Measurements from ENCODE around the gene DGUOK.

Gene DGUOK

DNA sequence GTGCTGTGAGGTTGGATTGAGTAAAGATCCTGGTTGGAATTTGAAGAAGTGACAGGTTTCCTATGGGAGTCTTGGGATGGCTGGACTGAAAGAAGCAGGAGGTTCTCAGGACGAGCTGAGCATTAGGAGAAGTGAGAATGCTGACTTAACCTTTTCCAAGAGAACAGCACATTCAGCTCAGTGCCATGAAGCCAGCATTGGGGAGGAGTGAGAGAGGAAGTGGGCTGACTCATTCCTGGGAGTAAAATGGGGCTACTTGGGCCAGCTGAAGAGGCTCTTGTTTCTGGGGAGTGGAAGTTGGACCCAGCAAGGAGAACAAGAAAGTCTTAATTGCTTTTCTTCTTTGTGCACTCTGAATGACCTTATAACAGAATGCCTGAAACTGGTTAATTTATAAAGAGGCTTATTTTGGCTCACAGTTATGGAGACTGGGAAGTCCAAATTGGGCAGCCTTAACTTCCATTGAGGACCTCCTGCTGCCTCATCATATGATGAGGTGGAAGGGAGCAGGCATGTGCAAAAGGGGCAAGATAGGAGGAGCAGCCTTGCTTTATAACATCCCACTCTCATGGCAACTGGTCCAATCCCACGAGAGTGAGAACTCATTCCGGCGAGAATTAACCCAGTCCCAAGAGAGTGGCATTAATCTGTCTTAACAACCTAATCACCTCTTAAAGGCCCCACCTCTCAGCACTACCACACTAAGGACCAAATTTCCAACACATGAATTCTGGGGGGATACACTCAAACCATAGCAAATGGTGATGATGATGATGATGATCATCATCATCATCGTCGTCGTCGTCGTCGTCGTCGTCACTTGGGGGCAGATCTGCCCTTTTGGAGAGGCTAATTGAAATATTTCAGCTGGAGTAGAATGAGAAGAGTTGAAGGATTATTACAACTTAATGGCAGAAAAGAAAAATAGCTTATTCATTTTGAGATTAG is 26.1 kb downstream of the DGUOK start:
- no peak for DNase-seq

DNA sequence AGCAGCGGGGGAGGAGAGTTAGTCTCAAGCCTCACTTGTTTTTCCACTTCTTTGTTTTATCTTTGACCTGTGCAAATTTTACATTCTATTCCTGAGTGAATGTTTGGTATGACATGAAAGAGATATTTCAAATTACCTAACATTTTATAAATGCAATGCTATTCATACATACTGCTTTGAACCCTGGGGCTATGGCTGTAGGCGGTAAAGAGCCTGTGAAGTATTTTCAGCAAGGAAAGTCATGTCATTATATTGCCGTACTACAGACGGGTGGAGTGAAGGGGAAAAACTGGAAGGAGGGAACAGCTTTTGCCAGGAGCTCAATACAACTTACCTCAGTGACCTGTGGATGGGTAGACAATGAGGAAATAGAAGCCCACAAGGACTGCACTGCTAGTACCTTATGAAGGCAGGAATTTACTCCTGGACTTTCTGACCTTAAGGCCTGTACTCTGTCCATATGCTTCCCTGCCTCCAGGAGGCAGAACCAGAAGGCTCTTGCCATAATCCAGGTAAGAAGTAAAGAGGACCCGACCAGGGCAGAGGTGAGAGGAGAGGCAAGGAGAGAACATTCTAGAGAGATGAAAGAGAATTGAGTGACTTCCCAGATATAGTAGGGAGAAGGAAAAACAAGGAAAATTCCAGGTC is 29.7 kb downstream of the DGUOK start:
- DNase-seq: no peak

DNA sequence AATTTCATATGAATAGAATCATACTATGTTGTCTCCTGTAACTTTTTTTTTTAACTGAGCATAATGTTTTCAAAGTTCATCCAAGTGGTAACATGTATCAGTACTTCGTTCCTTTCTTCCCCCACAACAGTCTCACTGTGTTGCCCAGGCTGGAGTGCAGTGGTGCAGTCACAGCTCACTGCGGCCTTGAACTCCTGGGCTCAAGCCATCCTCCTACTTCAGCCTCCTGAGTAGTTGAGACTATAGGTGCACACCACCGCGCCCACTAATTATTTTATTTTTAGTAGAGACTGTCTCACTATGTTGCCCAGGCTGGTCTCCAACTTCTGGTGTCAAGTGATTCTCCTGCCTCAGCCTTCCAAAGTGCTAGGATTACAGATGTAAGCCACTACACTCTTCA is 34.6 kb downstream of the DGUOK start:
- DNase-seq: no peak

DNA sequence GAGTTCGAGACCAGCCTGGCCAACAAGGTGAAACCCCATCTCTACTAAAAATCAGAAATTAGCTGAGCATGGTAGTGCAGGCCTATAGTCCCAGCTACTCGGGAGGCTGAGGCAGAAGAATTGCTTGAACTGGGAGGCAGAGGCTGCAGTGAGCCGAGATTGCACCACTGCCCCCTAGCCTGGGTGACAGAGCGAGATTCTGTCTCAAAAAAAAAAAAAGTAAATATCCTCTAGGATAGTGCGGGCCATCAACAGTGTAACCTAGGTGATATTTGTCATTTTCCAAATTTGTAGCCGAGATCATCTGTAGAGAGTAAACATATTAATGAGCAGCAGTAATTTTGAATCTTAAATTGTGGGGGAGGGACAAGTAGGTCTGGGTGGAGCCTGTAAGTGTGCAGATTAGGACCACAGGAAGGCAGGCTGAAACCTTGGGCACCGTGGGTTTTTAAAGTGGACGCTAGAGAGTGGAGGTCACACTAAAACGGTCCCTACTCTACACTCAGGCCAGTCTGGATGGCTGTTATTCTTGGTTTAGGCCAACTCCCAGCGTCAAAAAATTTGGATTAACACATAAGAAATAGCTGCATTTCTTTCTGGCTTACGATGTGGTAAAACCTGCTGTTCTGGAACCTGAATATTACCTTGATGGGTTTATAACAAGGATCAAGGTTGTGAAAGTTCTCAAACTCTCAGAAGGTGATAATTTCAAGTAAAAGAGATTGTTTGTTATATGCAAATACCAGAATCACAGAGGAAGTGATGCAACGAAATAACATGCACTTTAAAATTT is 35.3 kb downstream of the DGUOK start:
- no peak for DNase-seq

DNA sequence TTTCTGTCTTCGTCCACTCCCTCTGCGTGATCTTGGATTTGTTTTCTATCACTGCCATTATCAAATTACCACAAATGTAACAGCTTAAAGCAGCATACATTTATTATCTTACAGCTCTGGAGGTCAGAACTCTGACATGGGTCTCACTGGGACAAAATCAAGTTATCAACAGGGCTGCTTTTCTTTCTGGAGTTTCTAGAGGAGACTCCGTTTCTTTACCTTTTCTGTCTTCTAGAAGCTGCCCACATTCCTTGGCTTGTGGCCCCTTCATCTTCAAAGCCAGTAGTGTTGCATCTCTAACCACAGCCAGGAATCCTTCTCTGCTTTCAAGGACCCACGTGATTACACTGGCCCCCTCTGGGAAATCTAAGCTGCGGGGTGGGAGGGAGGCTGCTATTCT is 36.1 kb downstream of the DGUOK start:
- DNase-seq: no peak

- no peak for DNase-seq
These were observed 36.9 kb downstream of the DGUOK start for GRCh38 chr2:73963385-73964120.

GRCh38 chr2:73964223-73964622 is 37.5 kb downstream of the DGUOK start:
- DNase-seq: no peak

- no peak for DNase-seq
These were observed 38.4 kb downstream of the DGUOK start for GRCh38 chr2:73965053-73965452.

DNA sequence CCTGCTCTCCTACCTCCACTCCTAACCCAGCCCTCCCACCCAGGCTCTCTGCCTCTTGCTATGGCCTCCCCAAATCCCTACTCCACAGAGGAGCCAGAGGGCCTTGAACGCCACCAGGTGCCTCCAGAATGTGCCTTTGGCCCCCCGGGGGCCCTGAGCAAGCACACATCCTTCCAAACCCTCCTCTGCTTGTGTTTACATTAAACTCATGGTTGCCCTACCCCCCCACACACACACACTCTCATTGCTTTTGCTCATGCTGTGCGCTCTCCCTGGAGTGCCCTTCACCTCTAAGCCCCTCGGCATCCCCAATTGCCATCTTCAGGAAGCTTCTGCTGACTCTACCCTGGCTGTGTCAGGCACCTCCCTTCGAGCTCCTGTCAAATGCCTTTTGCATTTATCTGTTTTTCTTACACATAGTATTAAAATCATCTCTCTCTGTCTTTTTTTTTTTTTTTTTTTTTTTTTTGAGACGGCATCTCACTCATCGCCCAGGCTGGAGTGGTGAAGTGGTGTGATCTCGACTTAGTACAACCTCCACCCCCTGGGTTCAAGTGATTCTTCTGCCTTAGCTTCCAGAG is 41.8 kb downstream of the DGUOK start:
- DNase-seq: no peak

DNA sequence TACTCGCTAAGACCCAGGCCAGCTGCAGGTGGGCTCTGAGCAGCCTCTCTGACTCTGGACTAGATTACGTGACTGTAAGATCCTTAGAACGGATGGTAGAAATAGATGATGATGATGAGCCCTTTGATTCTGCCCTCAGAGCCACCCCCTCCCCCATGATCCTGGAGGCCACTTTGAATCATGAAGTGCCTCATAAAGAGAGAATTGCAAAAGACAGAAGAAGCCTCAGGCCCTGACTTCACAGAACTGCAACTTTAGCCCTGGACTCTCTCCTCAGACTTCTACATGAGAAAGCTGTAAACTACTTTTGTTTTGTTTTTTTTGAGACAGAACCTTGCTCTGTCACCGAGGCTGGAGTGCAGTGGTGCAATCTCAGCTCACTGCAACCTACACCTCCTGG is 42.7 kb downstream of the DGUOK start:
- DNase-seq: no peak

DNA sequence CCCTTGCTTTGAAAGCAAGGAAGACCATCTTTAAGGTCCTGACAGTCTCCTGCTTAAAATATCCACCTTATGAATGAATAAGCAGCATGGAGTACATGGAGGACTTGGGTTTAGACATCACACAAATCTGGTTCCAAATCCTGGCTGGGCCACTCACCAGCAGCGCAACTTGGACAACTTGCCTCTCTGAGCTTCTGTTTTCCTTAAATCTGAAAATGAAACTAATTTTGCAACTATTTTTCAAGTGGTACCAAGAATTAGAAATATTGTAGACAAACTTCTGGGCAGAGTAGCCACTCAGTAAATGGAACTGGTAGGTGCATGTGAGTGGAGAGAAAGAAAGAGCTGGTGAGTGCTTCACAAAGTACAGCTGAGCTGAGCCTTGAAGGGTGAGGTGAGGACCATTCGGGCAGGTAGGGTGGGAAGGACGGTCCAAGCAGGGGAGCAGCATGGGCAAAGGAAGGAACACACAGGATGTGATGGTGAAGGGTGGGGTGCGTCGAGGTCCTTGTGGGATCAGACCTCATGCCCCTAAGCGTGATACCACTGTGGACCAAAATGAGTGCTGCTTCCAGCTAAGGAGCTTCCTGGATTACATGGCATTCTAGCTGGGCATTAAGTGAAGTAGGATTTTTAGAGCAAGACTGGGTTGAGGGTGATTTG is 43.6 kb downstream of the DGUOK start:
- DNase-seq: no peak

GRCh38 chr2:73970850-73971471 is 44.3 kb downstream of the DGUOK start:
- DNase-seq: no peak

DNA sequence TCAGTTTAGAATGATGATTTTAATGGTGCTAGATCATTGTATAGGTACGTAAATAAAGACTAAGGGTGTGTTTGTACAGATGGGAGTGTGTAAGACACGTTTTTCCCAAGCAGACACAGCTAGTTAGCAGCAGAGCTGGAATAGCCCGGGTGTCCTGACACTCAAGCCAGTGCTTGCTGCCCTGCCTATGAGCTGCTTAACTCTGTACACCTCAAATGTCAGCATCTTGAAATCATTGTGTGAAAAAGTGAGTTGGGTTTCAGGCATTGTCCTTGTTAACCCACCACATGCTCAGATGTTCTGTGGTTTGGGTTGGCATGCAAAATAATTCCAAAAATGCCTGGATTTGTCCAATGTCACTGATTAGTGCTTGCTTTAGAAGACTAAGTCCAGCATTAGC is 45.0 kb downstream of the DGUOK start:
- no peak for DNase-seq

DNA sequence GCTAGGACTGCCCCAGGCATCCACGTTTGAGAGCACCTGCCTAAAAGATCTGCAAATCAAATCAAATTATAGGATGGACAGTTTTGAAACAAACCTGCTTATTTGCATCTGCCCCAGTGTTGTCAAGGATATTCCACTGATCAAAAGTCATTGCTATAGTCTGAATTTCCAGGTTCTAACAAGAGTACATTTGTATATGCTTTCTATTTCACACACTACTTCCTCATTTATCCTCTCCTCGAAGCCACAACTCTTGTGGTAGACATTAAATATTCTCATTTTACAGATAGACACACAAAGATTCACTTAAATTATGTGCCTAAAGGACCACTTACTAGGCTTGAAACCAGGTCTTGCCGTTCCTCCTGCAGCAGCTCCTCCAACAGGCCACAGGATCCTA is 46.2 kb downstream of the DGUOK start:
- DNase-seq: no peak

GRCh38 chr2:73975731-73976130 is 49.1 kb downstream of the DGUOK start:
- no peak for DNase-seq

DNA sequence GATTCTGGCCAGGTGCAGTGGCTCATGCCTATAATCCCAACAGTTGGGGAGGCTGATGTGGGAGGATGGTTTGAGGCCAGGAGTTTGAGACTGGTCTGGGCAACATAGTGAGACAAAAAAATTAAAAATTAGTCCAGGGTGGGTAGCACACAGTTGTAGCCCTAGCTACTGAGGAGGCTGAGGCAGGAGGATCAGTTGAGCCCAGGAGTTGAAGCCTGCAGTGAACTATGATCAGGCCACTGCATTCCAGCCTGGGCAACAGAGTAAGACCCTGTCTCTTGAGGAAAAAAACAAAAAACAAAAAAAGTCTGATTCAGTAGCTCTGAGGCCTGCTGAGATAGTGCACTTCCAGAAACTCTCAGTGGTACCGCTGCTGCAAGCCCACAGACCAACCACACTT is 50.1 kb downstream of the DGUOK start:
- DNase-seq: no peak

DNA sequence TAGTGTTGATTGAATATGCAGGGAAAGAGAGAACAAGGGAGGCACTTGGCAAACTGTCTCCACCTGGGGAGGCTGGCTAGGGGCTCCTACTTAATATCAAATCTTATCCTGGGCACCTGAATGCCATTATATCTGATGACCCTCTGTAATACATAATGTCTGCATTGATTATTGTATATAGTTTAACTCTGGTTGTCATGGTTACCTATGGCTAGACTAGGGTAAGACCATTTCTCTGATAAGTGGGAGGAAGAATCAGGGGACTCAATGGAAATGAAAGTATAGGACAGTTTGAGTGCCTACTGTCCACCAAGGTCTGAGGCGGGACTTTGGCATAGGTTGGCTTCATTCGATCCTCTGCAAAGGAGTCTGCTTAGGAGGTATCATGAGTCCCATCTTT is 50.8 kb downstream of the DGUOK start:
- DNase-seq: no peak

- no peak for DNase-seq
These were observed 52.3 kb downstream of the DGUOK start for GRCh38 chr2:73979021-73979420.

GRCh38 chr2:73979686-73980085 is 53.0 kb downstream of the DGUOK start:
- no peak for DNase-seq

DNA sequence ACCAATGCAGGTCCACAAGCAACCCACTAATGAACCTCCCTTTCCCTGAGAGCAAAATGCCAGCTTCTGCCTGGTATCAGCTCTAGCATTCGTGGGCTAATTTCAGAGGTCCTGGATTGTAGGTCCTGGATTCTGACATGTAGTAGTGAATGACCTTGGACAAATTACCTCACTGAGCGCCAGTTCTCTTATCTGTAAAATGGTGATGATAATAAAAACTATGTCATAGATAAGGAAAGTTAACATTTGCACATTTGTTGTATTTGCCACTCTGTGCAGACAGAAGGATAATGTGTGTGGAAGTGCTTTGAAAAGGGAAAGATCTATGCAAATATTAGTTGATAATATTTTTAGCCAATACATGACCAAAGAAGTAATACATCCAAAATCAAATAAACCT is 53.9 kb downstream of the DGUOK start:
- no peak for DNase-seq
